ENCODE results near the gene RRP8. TPM values are rescaled to one million over a fixed set of nuclear protein-coding genes. Genes with fewer than 3 reads are reported as not detected.

Gene RRP8
- total and polyA plus RNA-seq, 2 donors from 2014 or later: 23.4 to 29.8 TPM

- TF ChIP-seq, protein P1, sequence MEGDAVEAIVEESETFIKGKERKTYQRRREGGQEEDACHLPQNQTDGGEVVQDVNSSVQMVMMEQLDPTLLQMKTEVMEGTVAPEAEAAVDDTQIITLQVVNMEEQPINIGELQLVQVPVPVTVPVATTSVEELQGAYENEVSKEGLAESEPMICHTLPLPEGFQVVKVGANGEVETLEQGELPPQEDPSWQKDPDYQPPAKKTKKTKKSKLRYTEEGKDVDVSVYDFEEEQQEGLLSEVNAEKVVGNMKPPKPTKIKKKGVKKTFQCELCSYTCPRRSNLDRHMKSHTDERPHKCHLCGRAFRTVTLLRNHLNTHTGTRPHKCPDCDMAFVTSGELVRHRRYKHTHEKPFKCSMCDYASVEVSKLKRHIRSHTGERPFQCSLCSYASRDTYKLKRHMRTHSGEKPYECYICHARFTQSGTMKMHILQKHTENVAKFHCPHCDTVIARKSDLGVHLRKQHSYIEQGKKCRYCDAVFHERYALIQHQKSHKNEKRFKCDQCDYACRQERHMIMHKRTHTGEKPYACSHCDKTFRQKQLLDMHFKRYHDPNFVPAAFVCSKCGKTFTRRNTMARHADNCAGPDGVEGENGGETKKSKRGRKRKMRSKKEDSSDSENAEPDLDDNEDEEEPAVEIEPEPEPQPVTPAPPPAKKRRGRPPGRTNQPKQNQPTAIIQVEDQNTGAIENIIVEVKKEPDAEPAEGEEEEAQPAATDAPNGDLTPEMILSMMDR (IDR thresholded peaks at IDR 0.05; ENCODE audit: borderline replicate concordance, extremely low read depth, insufficient read depth): no peak
- DNase-seq (peak in 1 of 5 donors; percentile 9), FAIRE-seq (no peak)
- no peaks in the 10 kb centered on the region for H3K9me3 ChIP-seq (ENCODE audit: control insufficient read depth in 2 of 3, insufficient read depth in 1 of 3, low read length in 3 of 3)
- H3K36me3 ChIP-seq (ENCODE audit: control insufficient read depth in 2 of 3, insufficient read depth in 3 of 3, low read length in 3 of 3): peaks cover 3 to 26% (median 21%) of the 10 kb centered on the region in 3 donors
- H3K27me3 ChIP-seq (ENCODE audit: control insufficient read depth, insufficient read depth, low read length): no peaks in the 10 kb centered on the region
- no peak overlapping the region for H3K9ac ChIP-seq (ENCODE audit: low read length in 3 of 3)
- intact Hi-C loops (cut with DNase I): no loop called here
- no peak overlapping the region for H3K4me3 ChIP-seq (ENCODE audit: low read length in 3 of 3)
- H3K4me1 ChIP-seq (ENCODE audit: control insufficient read depth in 2 of 3, insufficient read depth in 2 of 3, low read depth in 1 of 3, low read length in 3 of 3): peaks cover 0 to 12% (median 9%) of the 10 kb centered on the region in 3 donors
- H3K27ac ChIP-seq (ENCODE audit: low read depth in 2 of 2, low read length in 2 of 2): no peak overlapping the region
Observed at GRCh38 chr11:6599449-6599848, 4.0 kb downstream of the RRP8 start.

DNA sequence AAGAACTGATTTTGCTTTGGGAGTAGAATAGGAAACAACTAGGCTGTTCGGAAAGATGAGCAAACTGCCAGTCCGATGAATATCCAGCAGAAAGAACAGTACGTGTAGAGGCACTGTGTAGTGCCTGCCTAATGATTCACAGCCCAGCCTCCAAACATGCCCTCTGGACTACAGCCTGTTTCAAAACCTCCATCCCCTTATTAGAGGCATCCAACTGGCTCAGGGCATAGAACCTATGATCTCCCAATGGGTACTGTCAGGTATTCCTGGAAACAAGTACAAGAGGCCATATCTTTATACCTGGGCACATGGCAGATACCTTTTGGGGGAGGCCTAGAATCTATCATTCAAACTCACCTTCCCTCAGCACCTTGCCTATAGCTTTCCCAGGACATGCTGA lies 4.9 kb downstream of the RRP8 start:
- peaks cover 0 to 11% (median 9%) of the 10 kb centered on the region in 3 donors for H3K4me1 ChIP-seq (ENCODE audit: control insufficient read depth in 2 of 3, insufficient read depth in 2 of 3, low read depth in 1 of 3, low read length in 3 of 3)
- no peak overlapping the region for H3K27ac ChIP-seq (ENCODE audit: low read depth in 2 of 2, low read length in 2 of 2)
- H3K4me3 ChIP-seq (ENCODE audit: low read length in 3 of 3): no peak overlapping the region
- intact Hi-C loops (cut with DNase I): no loop called here
- no peak for DNase-seq
- peaks cover 3 to 29% (median 24%) of the 10 kb centered on the region in 3 donors for H3K36me3 ChIP-seq (ENCODE audit: control insufficient read depth in 2 of 3, insufficient read depth in 3 of 3, low read length in 3 of 3)
- FAIRE-seq: no peak
- TF ChIP-seq, protein P1 (IDR thresholded peaks at IDR 0.05; ENCODE audit: borderline replicate concordance, extremely low read depth, insufficient read depth): no peak
- H3K9me3 ChIP-seq (ENCODE audit: control insufficient read depth in 2 of 3, insufficient read depth in 1 of 3, low read length in 3 of 3): no peaks in the 10 kb centered on the region
- no peaks in the 10 kb centered on the region for H3K27me3 ChIP-seq (ENCODE audit: control insufficient read depth, insufficient read depth, low read length)
- no peak overlapping the region for H3K9ac ChIP-seq (ENCODE audit: low read length in 3 of 3)

DNA sequence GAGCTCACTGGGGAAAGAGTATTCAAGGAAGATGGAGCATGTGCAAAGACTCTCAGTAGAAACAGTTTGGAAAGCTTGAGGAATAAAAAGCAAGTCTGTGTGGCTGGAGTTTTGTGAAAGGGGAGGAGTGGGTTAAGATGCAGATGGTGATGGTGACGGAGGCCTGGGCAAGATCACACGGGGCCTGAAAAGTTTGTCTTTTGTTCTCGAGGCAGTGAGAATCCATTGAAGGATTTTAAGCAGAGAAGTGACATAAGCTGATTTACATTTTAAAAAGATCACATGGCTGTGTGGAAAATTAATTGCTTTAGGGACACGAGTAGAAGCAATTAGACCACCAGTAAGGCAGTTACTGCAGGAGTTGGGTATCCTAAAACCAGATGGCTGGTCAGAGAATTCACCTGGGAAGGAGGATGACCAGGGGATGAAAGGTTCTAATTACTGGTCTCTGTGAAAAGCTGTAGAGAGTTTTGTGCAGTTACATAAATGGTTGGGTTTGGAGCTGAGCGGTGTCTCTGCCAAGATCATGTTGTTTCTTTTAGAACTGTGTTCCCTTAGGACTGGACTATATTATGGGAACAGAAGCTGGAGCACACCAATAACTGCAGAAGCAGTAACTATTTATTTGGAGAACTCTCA lies 7.1 kb downstream of the RRP8 start:
- FAIRE-seq (no peak), DNase-seq (no peak)
- TF ChIP-seq, protein P1 (IDR thresholded peaks at IDR 0.05; ENCODE audit: borderline replicate concordance, extremely low read depth, insufficient read depth): no peak
- H3K9ac ChIP-seq (ENCODE audit: low read length in 3 of 3): no peak overlapping the region
- H3K9me3 ChIP-seq (ENCODE audit: control insufficient read depth in 2 of 3, insufficient read depth in 1 of 3, low read length in 3 of 3): no peaks in the 10 kb centered on the region
- intact Hi-C loops (cut with DNase I): no loop called here
- H3K27me3 ChIP-seq (ENCODE audit: control insufficient read depth, insufficient read depth, low read length): no peaks in the 10 kb centered on the region
- H3K4me3 ChIP-seq (ENCODE audit: low read length in 3 of 3): no peak overlapping the region
- H3K4me1 ChIP-seq (ENCODE audit: control insufficient read depth in 2 of 3, insufficient read depth in 2 of 3, low read depth in 1 of 3, low read length in 3 of 3): peaks cover 0 to 9% (median 0%) of the 10 kb centered on the region in 3 donors
- peaks cover 3 to 38% (median 27%) of the 10 kb centered on the region in 3 donors for H3K36me3 ChIP-seq (ENCODE audit: control insufficient read depth in 2 of 3, insufficient read depth in 3 of 3, low read length in 3 of 3)
- H3K27ac ChIP-seq (ENCODE audit: low read depth in 2 of 2, low read length in 2 of 2): no peak overlapping the region
